PFSK-1 (cell line): ENCODE data around the gene CCDC106.

ENCODE experiments used
- FOXP2 ChIP-seq: optimal IDR thresholded peaks from 2 replicates; pipeline ENCODE3; 2011; ENCODE audit warnings: borderline replicate concordance, control low read depth, inconsistent platforms; ENCODE audit not compliant: insufficient read depth; ENCODE audit errors: extremely low read length, extremely low read depth
- POLR2AphosphoS5 ChIP-seq: IDR thresholded peaks from 2 replicates; pipeline ENCODE4 v1.6.1; 2012; ENCODE audit warnings: low read depth, mild to moderate bottlenecking, control low read depth, low read length, moderate library complexity
- SIN3A ChIP-seq: IDR thresholded peaks from 2 replicates; pipeline ENCODE4 v1.6.1; 2012; ENCODE audit warnings: mild to moderate bottlenecking, low read length, moderate library complexity, borderline replicate concordance; ENCODE audit not compliant: insufficient read depth
- TAF1 ChIP-seq: IDR thresholded peaks from 2 replicates; pipeline ENCODE4 v1.6.1; 2012; ENCODE audit warnings: low read length, control low read depth, borderline replicate concordance; ENCODE audit not compliant: insufficient read depth
- TF ChIP-seq, protein P1 (sequence below), 2 experiments: IDR thresholded peaks; 2 replicates each; pipeline versions ENCODE4 v1.6.1 to v1.8.0; 2011 to 2012; ENCODE audit warnings: low read depth in 2 of 2, low read length in 2 of 2, control low read depth in 1 of 2, inconsistent platforms in 1 of 2, mild to moderate bottlenecking in 1 of 2, moderate library complexity in 1 of 2; ENCODE audit not compliant: insufficient read depth in 1 of 2

GRCh38 chr19:55632463-55632834, 15.6 kb upstream of the CCDC106 start:
- TF ChIP-seq, protein P1, sequence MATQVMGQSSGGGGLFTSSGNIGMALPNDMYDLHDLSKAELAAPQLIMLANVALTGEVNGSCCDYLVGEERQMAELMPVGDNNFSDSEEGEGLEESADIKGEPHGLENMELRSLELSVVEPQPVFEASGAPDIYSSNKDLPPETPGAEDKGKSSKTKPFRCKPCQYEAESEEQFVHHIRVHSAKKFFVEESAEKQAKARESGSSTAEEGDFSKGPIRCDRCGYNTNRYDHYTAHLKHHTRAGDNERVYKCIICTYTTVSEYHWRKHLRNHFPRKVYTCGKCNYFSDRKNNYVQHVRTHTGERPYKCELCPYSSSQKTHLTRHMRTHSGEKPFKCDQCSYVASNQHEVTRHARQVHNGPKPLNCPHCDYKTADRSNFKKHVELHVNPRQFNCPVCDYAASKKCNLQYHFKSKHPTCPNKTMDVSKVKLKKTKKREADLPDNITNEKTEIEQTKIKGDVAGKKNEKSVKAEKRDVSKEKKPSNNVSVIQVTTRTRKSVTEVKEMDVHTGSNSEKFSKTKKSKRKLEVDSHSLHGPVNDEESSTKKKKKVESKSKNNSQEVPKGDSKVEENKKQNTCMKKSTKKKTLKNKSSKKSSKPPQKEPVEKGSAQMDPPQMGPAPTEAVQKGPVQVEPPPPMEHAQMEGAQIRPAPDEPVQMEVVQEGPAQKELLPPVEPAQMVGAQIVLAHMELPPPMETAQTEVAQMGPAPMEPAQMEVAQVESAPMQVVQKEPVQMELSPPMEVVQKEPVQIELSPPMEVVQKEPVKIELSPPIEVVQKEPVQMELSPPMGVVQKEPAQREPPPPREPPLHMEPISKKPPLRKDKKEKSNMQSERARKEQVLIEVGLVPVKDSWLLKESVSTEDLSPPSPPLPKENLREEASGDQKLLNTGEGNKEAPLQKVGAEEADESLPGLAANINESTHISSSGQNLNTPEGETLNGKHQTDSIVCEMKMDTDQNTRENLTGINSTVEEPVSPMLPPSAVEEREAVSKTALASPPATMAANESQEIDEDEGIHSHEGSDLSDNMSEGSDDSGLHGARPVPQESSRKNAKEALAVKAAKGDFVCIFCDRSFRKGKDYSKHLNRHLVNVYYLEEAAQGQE (IDR thresholded peaks at IDR 0.05; ENCODE audit: insufficient read depth in 1 of 2, low read depth in 2 of 2, low read length in 2 of 2): no peak
- TF ChIP-seq TAF1 (no peak), POLR2AphosphoS5 (no peak), SIN3A (no peak), FOXP2 (no peak)
